Measurements from ENCODE around the gene EFNA4.

GRCh38 chr1:155044365-155044764, 19.2 kb upstream of the EFNA4 start:
- TF ChIP-seq CTCF (IDR thresholded peaks at IDR 0.05) (no peak), POLR2A (IDR thresholded peaks at IDR 0.05) (no peak)

All from testis (tissue), 2 donors.